ENCODE data around the gene PPDPF. TPM values are rescaled to one million over a fixed set of nuclear protein-coding genes. Genes with fewer than 3 reads are reported as not detected.
A peak's percentile ranks its signal among the peaks of the same experiment; 100 is the strongest.

Gene PPDPF
- polyA plus RNA-seq, 1 donor from 2014 or later, result 95.1 TPM

DNA sequence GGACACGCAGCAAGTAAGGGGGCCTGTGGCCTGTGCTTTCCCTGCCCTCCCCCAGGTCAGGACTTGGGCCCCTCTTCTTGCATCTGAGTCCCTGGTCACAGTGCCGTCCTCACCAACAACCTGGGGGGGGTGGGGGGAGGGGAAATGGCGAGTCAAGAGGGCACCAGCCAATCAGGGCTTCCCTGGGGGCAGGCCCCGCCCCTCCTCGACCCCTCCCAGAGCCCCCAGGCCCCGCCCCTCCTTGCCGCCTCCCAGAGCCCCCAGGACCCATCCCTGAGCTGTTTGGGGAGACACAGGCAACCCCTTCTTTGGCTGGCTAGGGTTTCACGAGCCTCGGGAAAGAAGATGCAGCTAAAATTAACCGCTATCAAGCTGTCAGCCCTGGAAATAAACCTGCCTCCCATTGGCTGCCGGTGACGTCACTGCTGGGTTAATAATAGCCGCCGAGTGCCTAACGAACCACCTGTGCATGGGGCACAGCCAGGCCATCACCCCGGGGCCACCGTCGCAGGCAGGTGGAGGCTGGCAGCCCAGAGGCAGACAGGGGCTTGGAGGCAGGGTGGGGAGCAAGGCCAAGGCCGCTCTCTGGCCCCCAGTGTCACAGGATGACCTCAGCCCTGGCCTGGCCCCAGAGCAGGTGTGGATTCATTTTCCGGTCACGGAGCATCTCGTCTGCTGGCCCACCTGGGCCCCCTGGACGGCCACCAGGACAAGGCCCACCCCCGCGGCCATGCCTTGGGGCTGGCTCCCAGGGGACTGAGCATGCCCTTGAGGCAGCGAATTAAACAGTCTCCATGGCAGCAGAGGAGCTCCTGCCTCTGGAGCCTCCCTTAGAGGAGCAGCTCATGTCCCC is 18.5 kb upstream of the PPDPF start:
- Histone ChIP-seq H3K27me3 (ENCODE audit: insufficient read depth, low read depth, low read length) (no peaks in the 10 kb centered on the region), H3K27ac (ENCODE audit: low read length) (peak overlapping the region; percentile 88), H3F3A (ENCODE audit: insufficient read depth, low read length, poor library complexity, severe bottlenecking) (no peaks in the 10 kb centered on the region), H3K4me2 (ENCODE audit: low read length) (peak overlapping the region; percentile 17), H3K9me3 (ENCODE audit: low read length) (peaks cover 6% of the 10 kb centered on the region), H2AFZ (ENCODE audit: low read depth, low read length) (no peak overlapping the region), H3K4me3 (ENCODE audit: low read length) (peak overlapping the region; percentile 55), H3K9ac (ENCODE audit: low read length) (peak overlapping the region; percentile 79), H3K36me3 (ENCODE audit: insufficient read depth, low read length) (no peaks in the 10 kb centered on the region), H4K20me1 (ENCODE audit: insufficient read depth) (no peaks in the 10 kb centered on the region), H3K79me2 (replicated peaks; ENCODE audit: insufficient read depth, low read length) (peaks cover 3% of the 10 kb centered on the region), H3K9me2 (ENCODE audit: insufficient read depth, low read length) (no peaks in the 10 kb centered on the region)
- TF ChIP-seq MXI1 (conservative IDR thresholded peaks at IDR 0.05; ENCODE audit: poor library complexity, severe bottlenecking) (no peak), POLR2AphosphoS5 (IDR thresholded peaks at IDR 0.05) (peak; percentile 51), TAF1 (IDR thresholded peaks at IDR 0.05; ENCODE audit: low read depth) (no peak), EP300 (conservative IDR thresholded peaks at IDR 0.05; ENCODE audit: poor library complexity, severe bottlenecking) (peak; percentile 10), RAD21 (conservative IDR thresholded peaks at IDR 0.05) (no peak)
- TF ChIP-seq, protein P1, sequence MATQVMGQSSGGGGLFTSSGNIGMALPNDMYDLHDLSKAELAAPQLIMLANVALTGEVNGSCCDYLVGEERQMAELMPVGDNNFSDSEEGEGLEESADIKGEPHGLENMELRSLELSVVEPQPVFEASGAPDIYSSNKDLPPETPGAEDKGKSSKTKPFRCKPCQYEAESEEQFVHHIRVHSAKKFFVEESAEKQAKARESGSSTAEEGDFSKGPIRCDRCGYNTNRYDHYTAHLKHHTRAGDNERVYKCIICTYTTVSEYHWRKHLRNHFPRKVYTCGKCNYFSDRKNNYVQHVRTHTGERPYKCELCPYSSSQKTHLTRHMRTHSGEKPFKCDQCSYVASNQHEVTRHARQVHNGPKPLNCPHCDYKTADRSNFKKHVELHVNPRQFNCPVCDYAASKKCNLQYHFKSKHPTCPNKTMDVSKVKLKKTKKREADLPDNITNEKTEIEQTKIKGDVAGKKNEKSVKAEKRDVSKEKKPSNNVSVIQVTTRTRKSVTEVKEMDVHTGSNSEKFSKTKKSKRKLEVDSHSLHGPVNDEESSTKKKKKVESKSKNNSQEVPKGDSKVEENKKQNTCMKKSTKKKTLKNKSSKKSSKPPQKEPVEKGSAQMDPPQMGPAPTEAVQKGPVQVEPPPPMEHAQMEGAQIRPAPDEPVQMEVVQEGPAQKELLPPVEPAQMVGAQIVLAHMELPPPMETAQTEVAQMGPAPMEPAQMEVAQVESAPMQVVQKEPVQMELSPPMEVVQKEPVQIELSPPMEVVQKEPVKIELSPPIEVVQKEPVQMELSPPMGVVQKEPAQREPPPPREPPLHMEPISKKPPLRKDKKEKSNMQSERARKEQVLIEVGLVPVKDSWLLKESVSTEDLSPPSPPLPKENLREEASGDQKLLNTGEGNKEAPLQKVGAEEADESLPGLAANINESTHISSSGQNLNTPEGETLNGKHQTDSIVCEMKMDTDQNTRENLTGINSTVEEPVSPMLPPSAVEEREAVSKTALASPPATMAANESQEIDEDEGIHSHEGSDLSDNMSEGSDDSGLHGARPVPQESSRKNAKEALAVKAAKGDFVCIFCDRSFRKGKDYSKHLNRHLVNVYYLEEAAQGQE (IDR thresholded peaks at IDR 0.05; ENCODE audit: borderline replicate concordance), result no peak

- Histone ChIP-seq H2AFZ (ENCODE audit: low read depth, low read length) (no peak overlapping the region), H3K36me3 (ENCODE audit: insufficient read depth, low read length) (no peaks in the 10 kb centered on the region), H3K9me2 (ENCODE audit: insufficient read depth, low read length) (no peaks in the 10 kb centered on the region), H3K27ac (ENCODE audit: low read length) (peak overlapping the region; percentile 88), H3K79me2 (replicated peaks; ENCODE audit: insufficient read depth, low read length) (no peaks in the 10 kb centered on the region), H3K4me2 (ENCODE audit: low read length) (peak overlapping the region; percentile 17), H4K20me1 (ENCODE audit: insufficient read depth) (no peaks in the 10 kb centered on the region), H3K9ac (ENCODE audit: low read length) (peak overlapping the region; percentile 79), H3K27me3 (ENCODE audit: insufficient read depth, low read depth, low read length) (no peaks in the 10 kb centered on the region), H3K9me3 (ENCODE audit: low read length) (peaks cover 8% of the 10 kb centered on the region), H3F3A (ENCODE audit: insufficient read depth, low read length, poor library complexity, severe bottlenecking) (no peaks in the 10 kb centered on the region), H3K4me3 (ENCODE audit: low read length) (peak overlapping the region; percentile 55)
- TF ChIP-seq POLR2AphosphoS5 (IDR thresholded peaks at IDR 0.05) (no peak), MXI1 (conservative IDR thresholded peaks at IDR 0.05; ENCODE audit: poor library complexity, severe bottlenecking) (no peak), TAF1 (IDR thresholded peaks at IDR 0.05; ENCODE audit: low read depth) (no peak), EZH2 (IDR thresholded peaks at IDR 0.05; ENCODE audit: borderline replicate concordance, insufficient read depth, low read length, poor library complexity, severe bottlenecking) (no peak), RAD21 (conservative IDR thresholded peaks at IDR 0.05) (no peak), EP300 (conservative IDR thresholded peaks at IDR 0.05; ENCODE audit: poor library complexity, severe bottlenecking) (no peak), SMC3 (conservative IDR thresholded peaks at IDR 0.05; ENCODE audit: poor library complexity) (no peak)
- TF ChIP-seq, protein P1 (IDR thresholded peaks at IDR 0.05; ENCODE audit: borderline replicate concordance), result no peak
- TF ChIP-seq, protein P2, sequence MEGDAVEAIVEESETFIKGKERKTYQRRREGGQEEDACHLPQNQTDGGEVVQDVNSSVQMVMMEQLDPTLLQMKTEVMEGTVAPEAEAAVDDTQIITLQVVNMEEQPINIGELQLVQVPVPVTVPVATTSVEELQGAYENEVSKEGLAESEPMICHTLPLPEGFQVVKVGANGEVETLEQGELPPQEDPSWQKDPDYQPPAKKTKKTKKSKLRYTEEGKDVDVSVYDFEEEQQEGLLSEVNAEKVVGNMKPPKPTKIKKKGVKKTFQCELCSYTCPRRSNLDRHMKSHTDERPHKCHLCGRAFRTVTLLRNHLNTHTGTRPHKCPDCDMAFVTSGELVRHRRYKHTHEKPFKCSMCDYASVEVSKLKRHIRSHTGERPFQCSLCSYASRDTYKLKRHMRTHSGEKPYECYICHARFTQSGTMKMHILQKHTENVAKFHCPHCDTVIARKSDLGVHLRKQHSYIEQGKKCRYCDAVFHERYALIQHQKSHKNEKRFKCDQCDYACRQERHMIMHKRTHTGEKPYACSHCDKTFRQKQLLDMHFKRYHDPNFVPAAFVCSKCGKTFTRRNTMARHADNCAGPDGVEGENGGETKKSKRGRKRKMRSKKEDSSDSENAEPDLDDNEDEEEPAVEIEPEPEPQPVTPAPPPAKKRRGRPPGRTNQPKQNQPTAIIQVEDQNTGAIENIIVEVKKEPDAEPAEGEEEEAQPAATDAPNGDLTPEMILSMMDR (IDR thresholded peaks at IDR 0.05; ENCODE audit: poor library complexity, severe bottlenecking), result no peak
Measured at GRCh38 chr20:63502671-63503172, 17.8 kb upstream of the PPDPF start.
